ENCODE data around the gene ZBTB45.

- TF ChIP-seq CTCF (IDR thresholded peaks at IDR 0.05) (no peak), POLR2A (IDR thresholded peaks at IDR 0.05) (no peak)
Measured at GRCh38 chr19:58471736-58472135, 47.9 kb downstream of the ZBTB45 start.

Data from uterus (tissue), 2 donors.